SU-DHL-6 (cell line): Measurements from ENCODE around the gene ACOT8.

Experiments
- EZH2phosphoT487 ChIP-seq: fragments of 200-600 bp; sonication (generic), shearing (Covaris generic); conservative IDR thresholded peaks from 2 replicates; pipeline ENCODE4 v1.6.1; 2018; ENCODE audit warnings: mild to moderate bottlenecking, antibody characterized with exemption, low read length, moderate library complexity, mixed read lengths
- TF ChIP-seq, protein P1 (sequence below): fragments of 200-600 bp; sonication (generic); IDR thresholded peaks from one replicate; pipeline ENCODE4 v1.5.1; 2017; ENCODE audit warnings: antibody characterized with exemption, mild to moderate bottlenecking, low read length, moderate library complexity; ENCODE audit not compliant: insufficient read depth, poor library complexity, severe bottlenecking

DNA sequence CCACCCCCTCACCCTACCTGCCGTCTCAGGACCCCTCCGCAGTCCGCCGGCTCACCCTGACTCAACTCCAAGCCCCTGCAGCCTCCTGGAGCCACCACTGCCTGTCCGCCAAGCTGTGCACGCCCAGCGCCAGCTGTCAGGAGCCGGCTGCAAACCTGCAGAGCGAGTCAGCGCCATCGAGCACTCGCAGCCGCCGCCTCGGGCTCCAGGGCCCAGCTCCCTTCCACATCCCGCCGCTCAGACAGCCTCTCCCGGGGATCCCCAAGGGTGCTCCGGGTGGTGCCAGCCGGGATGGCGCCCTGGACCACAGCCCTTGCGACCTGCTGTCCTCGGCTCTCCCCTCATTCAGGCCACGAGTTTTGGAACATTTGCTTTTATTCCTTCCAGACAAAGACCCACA is 34.3 kb downstream of the ACOT8 start:
- TF ChIP-seq, protein P1, sequence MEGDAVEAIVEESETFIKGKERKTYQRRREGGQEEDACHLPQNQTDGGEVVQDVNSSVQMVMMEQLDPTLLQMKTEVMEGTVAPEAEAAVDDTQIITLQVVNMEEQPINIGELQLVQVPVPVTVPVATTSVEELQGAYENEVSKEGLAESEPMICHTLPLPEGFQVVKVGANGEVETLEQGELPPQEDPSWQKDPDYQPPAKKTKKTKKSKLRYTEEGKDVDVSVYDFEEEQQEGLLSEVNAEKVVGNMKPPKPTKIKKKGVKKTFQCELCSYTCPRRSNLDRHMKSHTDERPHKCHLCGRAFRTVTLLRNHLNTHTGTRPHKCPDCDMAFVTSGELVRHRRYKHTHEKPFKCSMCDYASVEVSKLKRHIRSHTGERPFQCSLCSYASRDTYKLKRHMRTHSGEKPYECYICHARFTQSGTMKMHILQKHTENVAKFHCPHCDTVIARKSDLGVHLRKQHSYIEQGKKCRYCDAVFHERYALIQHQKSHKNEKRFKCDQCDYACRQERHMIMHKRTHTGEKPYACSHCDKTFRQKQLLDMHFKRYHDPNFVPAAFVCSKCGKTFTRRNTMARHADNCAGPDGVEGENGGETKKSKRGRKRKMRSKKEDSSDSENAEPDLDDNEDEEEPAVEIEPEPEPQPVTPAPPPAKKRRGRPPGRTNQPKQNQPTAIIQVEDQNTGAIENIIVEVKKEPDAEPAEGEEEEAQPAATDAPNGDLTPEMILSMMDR = no peak
- no peak for TF ChIP-seq EZH2phosphoT487
